GM12801 (cell line): ENCODE measurements around the gene RNF144A.

Experiments used
- CTCF ChIP-seq: IDR thresholded peaks from one replicate; pipeline ENCODE4 v1.5.1; 2011; ENCODE audit warnings: control low read depth; ENCODE audit not compliant: insufficient read length; ENCODE audit errors: extremely low read depth

The RNF144A gene

GRCh38 chr2:7026742-7027141 lies 109.5 kb downstream of the RNF144A start:
- no peak for TF ChIP-seq CTCF

- TF ChIP-seq CTCF = no peak
These were observed 110.2 kb downstream of the RNF144A start for GRCh38 chr2:7027411-7027810.

- TF ChIP-seq CTCF = no peak
These were observed 110.9 kb downstream of the RNF144A start for GRCh38 chr2:7027956-7028655.

- no peak for TF ChIP-seq CTCF
These were observed 111.6 kb downstream of the RNF144A start for GRCh38 chr2:7028846-7029245.

- no peak for TF ChIP-seq CTCF
These were observed 112.3 kb downstream of the RNF144A start for GRCh38 chr2:7029291-7030059.

- TF ChIP-seq CTCF = no peak
These were observed 113.6 kb downstream of the RNF144A start for GRCh38 chr2:7030810-7031209.

- no peak for TF ChIP-seq CTCF
These were observed 114.5 kb downstream of the RNF144A start for GRCh38 chr2:7031547-7032245.
